ENCODE measurements around the gene TNFAIP2.

DNA sequence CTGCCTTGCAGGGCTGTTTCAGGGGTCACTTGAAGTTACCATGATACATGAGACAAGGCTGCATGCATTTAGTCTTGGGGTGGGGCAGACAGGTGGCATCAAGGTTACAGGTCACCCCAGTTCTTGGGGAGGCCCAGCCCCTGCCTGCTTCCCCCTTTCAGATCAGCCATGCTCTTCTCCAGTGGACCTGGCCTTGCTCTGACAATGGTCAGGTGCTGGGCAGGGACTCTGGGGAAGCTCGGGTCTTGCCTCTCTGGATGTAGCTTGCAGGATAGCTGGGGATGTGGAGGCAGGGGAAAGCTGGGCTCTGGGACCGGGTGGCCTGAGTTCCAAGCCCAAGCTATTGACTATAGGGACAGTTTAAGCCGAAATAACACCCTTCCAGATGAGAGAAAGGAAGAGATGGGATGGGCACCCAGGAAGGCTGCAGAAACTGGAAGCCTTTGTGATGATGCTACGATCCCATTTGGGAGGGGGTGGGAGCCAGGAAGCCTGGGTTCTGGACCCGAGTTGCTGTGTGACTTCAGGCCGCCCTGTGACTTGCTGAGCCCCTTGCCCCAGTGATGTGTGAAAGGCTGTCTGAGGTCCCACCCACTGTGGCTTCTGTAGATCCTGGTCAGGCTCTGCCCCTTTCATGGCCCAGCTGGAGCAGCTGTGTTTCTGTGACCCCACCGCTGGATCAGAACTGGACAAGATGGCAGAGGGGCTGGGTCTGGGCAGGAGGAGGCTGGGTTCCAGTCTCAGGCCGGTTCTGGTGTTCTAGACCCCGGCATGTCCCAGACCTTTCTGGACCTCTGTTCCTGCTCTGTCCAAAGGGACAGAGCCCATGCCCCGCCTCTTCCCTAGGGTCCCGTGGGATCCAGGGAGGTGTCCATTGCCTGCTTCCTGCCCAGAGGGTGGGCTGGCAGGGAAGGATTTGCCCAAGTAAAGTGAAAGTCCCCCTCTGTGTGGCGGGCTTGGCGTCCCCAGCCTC, 2.1 kb downstream of the TNFAIP2 start:
- TF ChIP-seq CTCF (conservative IDR thresholded peaks at IDR 0.05; ENCODE audit: low read depth in 2 of 2) (no peak), POLR2AphosphoS5 (IDR thresholded peaks at IDR 0.05; ENCODE audit: low read depth) (no peak)

Data from GM23338 (cell line).